GM12878 (cell line): Measurements from ENCODE around the gene PLEKHH1. TPM values are rescaled to one million over a fixed set of nuclear protein-coding genes. Genes with fewer than 3 reads are reported as not detected.

Source experiments
- ATAC-seq: fragments of 200-7000 bp; cut with Tn5 transposase; 3 replicates; pipeline ENCODE4 v1.9.1; 2020; ENCODE audit warnings: mild to moderate bottlenecking, moderate library complexity
- BruUV-seq: library from RNA; stranded (reverse); fragments of 400-500 nt; replicated peaks from 2 replicates; lab custom pipeline; 2021; lab: Mats Ljungman, UMichigan
- CTCF ChIA-PET: fragments of 300-600 bp; sonication (Branson Sonifier 250); formaldehyde crosslinking; extraction: SDS; loops from one replicate; lab custom pipeline; 2021; ENCODE audit warnings: inconsistent platforms; lab: Yijun Ruan, JAX
- POLR2A ChIA-PET: fragments of 350-600 bp; formaldehyde crosslinking; extraction: SDS; loops from one replicate; lab custom pipeline; 2021; ENCODE audit warnings: inconsistent platforms; lab: Charles Lee
- RAD21 ChIA-PET: fragments of 300-600 bp; sonication (Branson Sonifier 250); formaldehyde crosslinking; loops from one replicate; lab custom pipeline; 2023; ENCODE audit warnings: antibody characterized with exemption; ENCODE audit not compliant: unreplicated experiment; lab: Charles Lee
- SMC1A ChIA-PET: fragments of 300-600 bp; sonication (Branson Sonifier 250); formaldehyde crosslinking; loops from one replicate; lab custom pipeline; 2023; ENCODE audit not compliant: unreplicated experiment, uncharacterized antibody; lab: Charles Lee
- DNase-seq: peaks from one replicate; pipeline ENCODE4 v3.0.0-alpha.2; 2011; ENCODE audit warnings: low read depth, low spot score
- FAIRE-seq: peaks from 3 replicates; lab custom pipeline; 2011; peaks lifted over from hg19 to GRCh38; lab: Jason Lieb, UNC
- H2AFZ ChIP-seq: 2 replicates; pipeline ENCODE4 v1.6.0; 2011; ENCODE audit warnings: low read depth, low read length, control low read depth; ENCODE audit not compliant: control insufficient read depth
- H3K27ac ChIP-seq: 2 replicates; pipeline ENCODE4 v1.5.1; 2011; ENCODE audit warnings: control low read depth; ENCODE audit not compliant: control insufficient read depth, insufficient read depth
- H3K27me3 ChIP-seq, 2 experiments: replicated peaks in 1 of 2; 2 replicates each; pipeline versions ENCODE4 v1.6.0 to v1.6.1; 2011; ENCODE audit warnings: low read length in 1 of 2; ENCODE audit not compliant: control insufficient read depth in 2 of 2, insufficient read depth in 2 of 2
- H3K36me3 ChIP-seq, 2 experiments: 2 replicates each; pipeline ENCODE4 v1.5.1; 2011; ENCODE audit warnings: low read length in 1 of 2; ENCODE audit not compliant: control insufficient read depth in 2 of 2, insufficient read depth in 2 of 2
- H3K4me1 ChIP-seq: 2 replicates; pipeline ENCODE4 v1.6.1; 2011; ENCODE audit warnings: mild to moderate bottlenecking, low read length, moderate library complexity, mixed read lengths; ENCODE audit not compliant: control insufficient read depth, insufficient read depth
- H3K4me2 ChIP-seq: 2 replicates; pipeline ENCODE4 v1.6.0; 2011; ENCODE audit warnings: control low read depth; ENCODE audit not compliant: control insufficient read depth, insufficient read depth
- H3K4me3 ChIP-seq: fragments of 200-600 bp; sonication (generic); 2 replicates; pipeline ENCODE4 v1.5.1; 2016
- H3K79me2 ChIP-seq: 2 replicates; pipeline ENCODE4 v1.6.0; 2011; ENCODE audit warnings: low read length; ENCODE audit not compliant: control insufficient read depth, insufficient read depth
- H3K9ac ChIP-seq: 2 replicates; pipeline ENCODE4 v1.8.0; 2011; ENCODE audit warnings: low read length, control low read depth, mixed read lengths; ENCODE audit not compliant: control insufficient read depth, insufficient read depth
- H3K9me3 ChIP-seq: replicated peaks from 3 replicates; pipeline ENCODE4 v1.5.1; 2011; ENCODE audit warnings: mild to moderate bottlenecking, low read length; ENCODE audit not compliant: control insufficient read depth, insufficient read depth
- H4K20me1 ChIP-seq: 2 replicates; pipeline ENCODE4 v1.6.0; 2011; ENCODE audit not compliant: control insufficient read depth, insufficient read depth
- BCL3 ChIP-seq: IDR thresholded peaks from 2 replicates; pipeline ENCODE4 v1.6.1; 2011; ENCODE audit warnings: borderline replicate concordance, low read depth, mild to moderate bottlenecking, moderate library complexity, low read length; ENCODE audit not compliant: insufficient read depth, poor library complexity, severe bottlenecking
- CEBPB ChIP-seq, 2 experiments: fragments of 150-350 bp in 1 of 2; IDR thresholded peaks; 2 replicates each; pipeline ENCODE4 v1.6.1; 2012 to 2014; ENCODE audit warnings: low read depth in 2 of 2, low read length in 2 of 2, borderline replicate concordance in 1 of 2, inconsistent platforms in 1 of 2
- CEBPZ ChIP-seq: fragments of 150-350 bp; IDR thresholded peaks from 2 replicates; pipeline ENCODE4 v1.6.1; 2016; ENCODE audit warnings: low read depth, low read length
- JUND ChIP-seq: IDR thresholded peaks from 2 replicates; pipeline ENCODE4 v1.6.1; 2012; ENCODE audit warnings: low read depth, mild to moderate bottlenecking, low read length, improper control_type of control experiment, moderate library complexity
- MEF2A ChIP-seq: IDR thresholded peaks from 2 replicates; pipeline ENCODE4 v1.6.1; 2011; ENCODE audit warnings: low read depth, mild to moderate bottlenecking, low read length, moderate library complexity; ENCODE audit not compliant: insufficient read depth
- NFXL1 ChIP-seq: fragments of 450-650 bp; IDR thresholded peaks from 2 replicates; pipeline ENCODE4 v1.6.1; 2017; ENCODE audit warnings: antibody characterized with exemption, mild to moderate bottlenecking, borderline replicate concordance
- NR2F1 ChIP-seq: fragments of 450-650 bp; conservative IDR thresholded peaks from 2 replicates; pipeline ENCODE4 v1.6.1; 2017; ENCODE audit warnings: mild to moderate bottlenecking
- RCOR1 ChIP-seq: conservative IDR thresholded peaks from 2 replicates; pipeline ENCODE4 v1.6.1; 2012; ENCODE audit warnings: low read depth, low read length, improper control_type of control experiment
- SPI1 ChIP-seq: IDR thresholded peaks from 2 replicates; pipeline ENCODE4 v1.6.1; 2011; ENCODE audit warnings: low read depth, mild to moderate bottlenecking, low read length, moderate library complexity, borderline replicate concordance; ENCODE audit not compliant: insufficient read depth
- SREBF1 ChIP-seq: IDR thresholded peaks from 2 replicates; pipeline ENCODE4 v1.6.1; 2012; ENCODE audit warnings: mild to moderate bottlenecking, low read length
- TCF3 ChIP-seq: IDR thresholded peaks from 2 replicates; pipeline ENCODE4 v1.6.1; 2012; ENCODE audit warnings: low read depth, mild to moderate bottlenecking, low read length, borderline replicate concordance; ENCODE audit not compliant: insufficient read depth
- TCF7 ChIP-seq: IDR thresholded peaks from 2 replicates; pipeline ENCODE4 v1.6.1; 2014; ENCODE audit warnings: antibody characterized with exemption, borderline replicate concordance
- YBX1 ChIP-seq: fragments of 450-650 bp; IDR thresholded peaks from 2 replicates; pipeline ENCODE4 v1.6.1; 2016; ENCODE audit warnings: antibody characterized with exemption
- in situ Hi-C: fragments of 300-500 bp; cut with MboI; formaldehyde crosslinking; loops from 9 replicates; pipeline ENCODE4 v1.14.3; 2018; ENCODE audit warnings: mixed read lengths
- intact Hi-C: fragments of 100-400 bp; cut with micrococcal nuclease; formaldehyde crosslinking; loops from one replicate; pipeline ENCODE4 v1.14.2; 2022; ENCODE audit not compliant: unreplicated experiment
- polyA plus RNA-seq, 11 experiments: library from polyadenylated mRNA; depleted of rRNA in 4 of 11; unstranded in 6 of 11; stranded (reverse) in 5 of 11; fragments of >200 nt; fragmentation: Nextera tagmentation in 4 of 11; fragmentation: Illumina TruSeq in 1 of 11; extraction: Ambion mirVana in 4 of 11; extraction: Trizol in 1 of 11; gene quantifications; 1 replicate in 1 of 11; 2 replicates in 10 of 11; pipeline versions ENCODE4 v1.2.1 to v1.2.3, GENCODE V29; 2011 to 2016; ENCODE audit warnings: inconsistent platforms in 2 of 11, missing spikeins in 2 of 11, low read depth in 1 of 11
- total RNA-seq, 4 experiments: library from RNA; depleted of rRNA in 3 of 4; stranded (reverse); fragments of >200 nt in 3 of 4; fragmentation: Illumina TruSeq in 1 of 4; extraction: Trizol in 1 of 4; gene quantifications; 2 replicates each; pipeline versions ENCODE4 v1.2.1 to v1.2.3, GENCODE V29; 2013 to 2021

Gene PLEKHH1
- total and polyA plus RNA-seq, 10 of the 15 experiments (the other 5 are each of a cell fraction or from before 2014, with no cell fraction given), result 0.11 to 0.95 (median 0.41) TPM

- TF ChIP-seq BCL3 (no peak), SREBF1 (no peak), TCF3 (no peak), MEF2A (no peak)
These were observed 77.4 kb downstream of the PLEKHH1 start (continued) for GRCh38 chr14:67610491-67610890.

- SMC1A ChIA-PET, result interaction anchor here (0.6 to 10.5 kb wide), 29 partner anchors 10 to 259 kb away, joined by 3 to 151 read pairs (median 5); partner anchors contain the start of genes ATP6V1D, PIGH, RDH11 and RDH12
- H3K79me2 ChIP-seq, result no peaks in the 10 kb centered on the region
- H3K36me3 ChIP-seq, result no peaks in the 10 kb centered on the region
- peak overlapping the region; percentile 96 for H3K4me2 ChIP-seq
- ATAC-seq (peak; percentile 80), DNase-seq (no peak), FAIRE-seq (no peak)
- intact Hi-C loops, result loop anchor here (1.0 kb wide), 2 partner anchors 49 to 86 kb away; no protein-coding TSS in a partner anchor
- in situ Hi-C loops, result no loop called here
- H3K4me1 ChIP-seq, result peaks cover 5% of the 10 kb centered on the region; the same call in 1 of the 2 replicates
- no peak overlapping the region for H3K9ac ChIP-seq
- no peaks in the 10 kb centered on the region for H3K9me3 ChIP-seq
- no peak overlapping the region for H2AFZ ChIP-seq
- no TSS peak for BruUV-seq
- H3K27ac ChIP-seq, result no peak overlapping the region
- CTCF ChIA-PET, result interaction anchor here (0.6 to 4.0 kb wide), 38 partner anchors 8 to 1198 kb away, joined by 3 to 179 read pairs (median 6); partner anchors contain the start of genes ATP6V1D, EIF2S1, PIGH and RDH11
- no peaks in the 10 kb centered on the region for H4K20me1 ChIP-seq
- POLR2A ChIA-PET, result interaction anchor here (1.0 to 2.7 kb wide), 5 partner anchors 19 to 92 kb away, joined by 3 to 9 read pairs (median 4); partner anchors contain the start of genes PIGH and RDH11
- RAD21 ChIA-PET, result interaction anchor here (0.6 to 5.5 kb wide), 24 partner anchors 14 to 1259 kb away, joined by 3 to 99 read pairs (median 4); partner anchors contain the start of genes PIGH, RDH11 and RDH12
- H3K27me3 ChIP-seq, result no peaks in the 10 kb centered on the region
- no peak overlapping the region for H3K4me3 ChIP-seq
- TF ChIP-seq JUND (no peak), NR2F1 (no peak), CEBPB (IDR thresholded peaks at IDR 0.05; ENCODE audit: borderline replicate concordance in 1 of 2, low read depth in 2 of 2, low read length in 2 of 2) (no peak), YBX1 (no peak), RCOR1 (no peak), NFXL1 (no peak), TCF7 (no peak), SPI1 (no peak), CEBPZ (no peak)
These were observed 85.5 kb downstream of the PLEKHH1 start for GRCh38 chr14:67618617-67619063.
